ENCODE results near the gene NR4A1.

NR4A1 gene

DNA sequence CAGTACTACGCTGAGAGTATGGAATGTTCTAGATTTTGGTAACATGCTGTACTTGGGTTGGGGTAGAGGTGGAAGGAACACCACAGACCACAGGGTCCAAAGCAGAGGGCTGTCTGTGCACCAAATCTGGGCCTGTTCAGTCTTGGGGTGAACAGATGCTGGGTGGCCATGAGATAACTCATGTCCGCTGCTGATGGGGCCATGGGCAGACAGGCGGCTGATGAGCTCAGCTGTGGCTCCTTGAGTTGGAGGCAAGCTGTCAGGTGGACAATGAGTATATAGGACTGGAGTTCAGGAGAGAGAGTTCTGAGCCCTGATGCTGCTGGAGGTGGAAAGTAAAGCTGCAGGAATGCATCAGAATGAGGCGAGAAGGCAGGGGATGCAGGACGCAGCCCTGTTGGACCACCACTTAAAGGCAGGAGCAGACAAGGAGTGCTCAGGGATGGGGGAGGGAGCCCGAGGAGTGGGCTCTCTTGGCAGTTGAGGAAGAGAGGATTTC, 34.5 kb downstream of the NR4A1 start:
- no peak overlapping the region for H3K4me3 ChIP-seq (ENCODE audit: low read length)
- no peak for DNase-seq (ENCODE audit: low read depth)
- TF ChIP-seq CTCF (IDR thresholded peaks at IDR 0.05; ENCODE audit: insufficient read depth, low read depth, low read length, missing control alignments): no peak

DNA sequence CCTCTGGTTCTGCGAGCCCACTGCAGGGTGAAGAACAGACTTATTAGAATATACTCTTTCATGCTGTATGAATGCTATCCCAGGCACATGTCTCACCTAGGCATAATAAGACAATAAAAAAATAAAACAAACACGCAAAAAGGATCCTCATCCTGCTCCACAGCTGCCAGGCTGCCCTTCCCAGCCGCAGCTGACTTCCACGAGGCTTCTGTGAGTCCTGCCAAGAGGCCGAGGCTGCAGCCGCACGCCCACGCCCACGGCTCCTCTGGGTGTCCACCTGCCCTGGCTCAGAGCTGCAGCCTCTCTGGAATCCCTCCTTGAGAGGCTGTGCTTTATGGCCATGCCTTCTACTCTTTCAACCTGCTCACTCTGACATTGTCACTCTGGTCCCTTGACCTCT, 35.1 kb downstream of the NR4A1 start:
- TF ChIP-seq CTCF (IDR thresholded peaks at IDR 0.05; ENCODE audit: insufficient read depth, low read depth, low read length, missing control alignments): no peak
- no peak for DNase-seq (ENCODE audit: low read depth)
- no peak overlapping the region for H3K4me3 ChIP-seq (ENCODE audit: low read length)

DNA sequence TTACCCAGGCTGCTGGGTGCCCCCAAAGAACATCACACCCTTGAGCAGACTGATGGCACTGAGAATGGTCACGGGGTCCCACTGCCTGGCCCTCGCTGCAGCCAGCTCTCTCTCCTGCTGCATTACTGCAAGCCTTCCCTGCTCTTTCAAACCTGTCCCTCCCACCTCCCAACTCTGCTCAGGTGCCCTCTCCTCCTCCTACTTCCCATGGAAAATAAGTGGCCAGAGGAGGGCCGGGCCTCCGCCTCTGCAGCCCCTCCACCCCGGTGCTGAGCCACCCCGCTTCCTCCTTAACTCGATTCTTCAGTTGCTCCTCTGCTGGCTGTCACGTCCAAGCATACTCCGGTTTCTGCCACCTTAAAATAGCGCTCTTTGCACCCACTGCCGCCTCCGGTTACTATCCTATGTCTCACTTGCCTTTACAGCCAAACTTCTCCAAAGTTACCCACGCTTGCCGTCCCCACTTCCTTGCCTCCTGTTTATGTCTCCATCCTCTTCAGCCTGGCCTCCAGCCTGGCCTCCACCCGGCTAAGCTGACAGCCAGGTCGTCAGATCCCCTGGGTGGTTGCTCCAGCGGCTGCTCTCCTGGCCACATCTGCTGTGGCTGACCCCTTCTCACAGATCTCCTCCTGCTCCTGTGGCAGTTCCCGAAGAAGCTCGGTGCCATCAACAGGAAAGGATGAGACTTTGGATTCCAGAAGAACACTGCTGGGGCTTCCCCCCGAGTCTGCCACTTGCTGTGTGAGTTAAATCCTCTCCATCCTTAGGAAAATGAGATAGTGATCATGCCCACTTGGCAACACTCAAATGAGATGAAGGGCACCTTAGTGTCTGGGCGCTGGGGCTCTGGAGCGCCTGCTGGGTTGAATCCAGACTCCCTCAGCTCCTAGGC, 35.9 kb downstream of the NR4A1 start:
- TF ChIP-seq CTCF (IDR thresholded peaks at IDR 0.05; ENCODE audit: insufficient read depth, low read depth, low read length, missing control alignments): no peak
- no peak overlapping the region for H3K4me3 ChIP-seq (ENCODE audit: low read length)
- DNase-seq (ENCODE audit: low read depth): no peak

DNA sequence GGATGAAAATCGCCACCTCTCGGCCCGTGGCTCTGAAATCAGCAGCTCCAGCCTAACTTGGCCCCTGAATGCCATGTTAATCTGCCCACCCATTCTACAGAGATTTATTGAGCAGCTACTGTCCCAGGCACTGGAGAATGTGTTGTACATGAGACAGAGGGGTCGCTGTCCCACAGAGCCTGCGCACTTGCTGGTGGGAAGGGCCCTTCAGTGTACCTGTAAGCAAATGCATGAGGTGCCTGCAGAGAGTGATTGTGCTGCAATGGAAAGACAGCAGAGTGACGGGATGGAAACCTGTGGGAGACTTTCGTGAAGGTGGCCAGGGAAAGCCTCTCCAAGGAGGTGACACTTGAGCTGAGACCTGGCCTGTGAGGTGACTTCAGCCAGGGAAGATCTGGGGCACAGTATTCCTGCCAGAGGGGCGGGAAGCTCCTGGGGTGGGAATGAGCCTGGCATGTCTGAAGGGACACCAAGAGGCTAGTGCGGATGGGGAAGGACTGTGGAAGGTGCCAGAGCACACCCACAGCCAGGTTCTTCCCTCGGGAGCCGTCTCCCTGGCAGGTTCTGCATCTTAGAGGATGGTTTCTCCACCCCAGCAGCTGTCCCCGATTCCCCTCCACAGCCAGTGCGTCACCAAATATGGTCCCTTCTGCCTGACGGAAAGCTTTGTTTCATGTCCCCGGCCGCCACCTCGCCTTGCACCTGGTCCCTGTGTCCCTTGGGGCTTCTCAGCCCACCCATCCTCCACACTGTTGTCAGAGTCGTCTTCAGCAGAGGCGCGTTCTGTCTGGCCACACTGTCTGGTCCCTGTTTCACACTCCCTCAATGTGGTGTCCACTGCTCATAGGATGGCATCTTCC, 36.9 kb downstream of the NR4A1 start:
- no peak for TF ChIP-seq CTCF (IDR thresholded peaks at IDR 0.05; ENCODE audit: insufficient read depth, low read depth, low read length, missing control alignments)
- DNase-seq (ENCODE audit: low read depth): no peak
- no peak overlapping the region for H3K4me3 ChIP-seq (ENCODE audit: low read length)

GRCh38 chr12:52089491-52089890, 38.2 kb downstream of the NR4A1 start:
- DNase-seq (ENCODE audit: low read depth): no peak
- no peak overlapping the region for H3K4me3 ChIP-seq (ENCODE audit: low read length)
- TF ChIP-seq CTCF (IDR thresholded peaks at IDR 0.05; ENCODE audit: insufficient read depth, low read depth, low read length, missing control alignments): no peak

DNA sequence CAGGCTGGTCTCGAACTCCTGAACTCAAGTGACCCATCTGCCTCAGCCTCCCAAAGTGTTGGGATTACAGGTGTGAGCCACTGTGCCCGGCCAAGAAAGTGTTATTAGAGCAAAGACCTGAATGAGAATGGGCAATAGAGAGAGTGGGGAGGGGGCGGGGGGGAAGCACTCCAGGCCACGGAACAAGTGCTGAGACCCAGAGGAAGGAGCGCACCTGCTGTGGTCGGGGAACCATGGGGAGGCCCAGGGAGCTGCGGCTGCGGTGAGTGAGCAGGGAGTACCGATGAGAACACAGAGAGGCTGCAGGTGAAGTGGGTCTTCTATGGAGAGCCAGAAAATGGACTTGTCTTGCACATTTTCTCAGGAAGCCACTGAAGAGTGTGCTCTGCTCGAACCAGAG, 39.0 kb downstream of the NR4A1 start:
- DNase-seq (ENCODE audit: low read depth): no peak
- TF ChIP-seq CTCF (IDR thresholded peaks at IDR 0.05; ENCODE audit: insufficient read depth, low read depth, low read length, missing control alignments): no peak
- H3K4me3 ChIP-seq (ENCODE audit: low read length): no peak overlapping the region
